ENCODE data around the gene MFAP4.

GRCh38 chr17:19381741-19382444 lies 5.1 kb downstream of the MFAP4 start:
- TF ChIP-seq SUZ12 (IDR thresholded peaks at IDR 0.05; ENCODE audit: extremely low read depth, insufficient read depth, insufficient read length), result no peak
- no peak for TF ChIP-seq ZNF274 (IDR thresholded peaks at IDR 0.05; ENCODE audit: low read depth, low read length)
- no peak for TF ChIP-seq YY1 (IDR thresholded peaks at IDR 0.05; ENCODE audit: insufficient read depth, insufficient read length)
